GM12878 (cell line): ENCODE results near the gene IMMP2L. TPM values are rescaled to one million over a fixed set of nuclear protein-coding genes. Genes with fewer than 3 reads are reported as not detected.

Source experiments
- ATAC-seq: fragments of 200-7000 bp; cut with Tn5 transposase; 3 replicates; pipeline ENCODE4 v1.9.1; 2020; ENCODE audit warnings: mild to moderate bottlenecking, moderate library complexity
- BruUV-seq: library from RNA; stranded (reverse); fragments of 400-500 nt; replicated peaks from 2 replicates; lab custom pipeline; 2021; lab: Mats Ljungman, UMichigan
- CTCF ChIA-PET: fragments of 300-600 bp; sonication (Branson Sonifier 250); formaldehyde crosslinking; extraction: SDS; loops from one replicate; lab custom pipeline; 2021; ENCODE audit warnings: inconsistent platforms; lab: Yijun Ruan, JAX
- POLR2A ChIA-PET: fragments of 350-600 bp; formaldehyde crosslinking; extraction: SDS; loops from one replicate; lab custom pipeline; 2021; ENCODE audit warnings: inconsistent platforms; lab: Charles Lee
- RAD21 ChIA-PET: fragments of 300-600 bp; sonication (Branson Sonifier 250); formaldehyde crosslinking; loops from one replicate; lab custom pipeline; 2023; ENCODE audit warnings: antibody characterized with exemption; ENCODE audit not compliant: unreplicated experiment; lab: Charles Lee
- SMC1A ChIA-PET: fragments of 300-600 bp; sonication (Branson Sonifier 250); formaldehyde crosslinking; loops from one replicate; lab custom pipeline; 2023; ENCODE audit not compliant: unreplicated experiment, uncharacterized antibody; lab: Charles Lee
- DNase-seq: peaks from one replicate; pipeline ENCODE4 v3.0.0-alpha.2; 2011; ENCODE audit warnings: low read depth, low spot score
- FAIRE-seq: peaks from 3 replicates; lab custom pipeline; 2011; peaks lifted over from hg19 to GRCh38; lab: Jason Lieb, UNC
- H2AFZ ChIP-seq: 2 replicates; pipeline ENCODE4 v1.6.0; 2011; ENCODE audit warnings: low read depth, low read length, control low read depth; ENCODE audit not compliant: control insufficient read depth
- H3K27ac ChIP-seq: 2 replicates; pipeline ENCODE4 v1.5.1; 2011; ENCODE audit warnings: control low read depth; ENCODE audit not compliant: control insufficient read depth, insufficient read depth
- H3K27me3 ChIP-seq, 2 experiments: replicated peaks in 1 of 2; 2 replicates each; pipeline versions ENCODE4 v1.6.0 to v1.6.1; 2011; ENCODE audit warnings: low read length in 1 of 2; ENCODE audit not compliant: control insufficient read depth in 2 of 2, insufficient read depth in 2 of 2
- H3K36me3 ChIP-seq, 2 experiments: 2 replicates each; pipeline ENCODE4 v1.5.1; 2011; ENCODE audit warnings: low read length in 1 of 2; ENCODE audit not compliant: control insufficient read depth in 2 of 2, insufficient read depth in 2 of 2
- H3K4me1 ChIP-seq: 2 replicates; pipeline ENCODE4 v1.6.1; 2011; ENCODE audit warnings: mild to moderate bottlenecking, low read length, moderate library complexity, mixed read lengths; ENCODE audit not compliant: control insufficient read depth, insufficient read depth
- H3K4me2 ChIP-seq: 2 replicates; pipeline ENCODE4 v1.6.0; 2011; ENCODE audit warnings: control low read depth; ENCODE audit not compliant: control insufficient read depth, insufficient read depth
- H3K4me3 ChIP-seq: fragments of 200-600 bp; sonication (generic); 2 replicates; pipeline ENCODE4 v1.5.1; 2016
- H3K79me2 ChIP-seq: 2 replicates; pipeline ENCODE4 v1.6.0; 2011; ENCODE audit warnings: low read length; ENCODE audit not compliant: control insufficient read depth, insufficient read depth
- H3K9ac ChIP-seq: 2 replicates; pipeline ENCODE4 v1.8.0; 2011; ENCODE audit warnings: low read length, control low read depth, mixed read lengths; ENCODE audit not compliant: control insufficient read depth, insufficient read depth
- H3K9me3 ChIP-seq: replicated peaks from 3 replicates; pipeline ENCODE4 v1.5.1; 2011; ENCODE audit warnings: mild to moderate bottlenecking, low read length; ENCODE audit not compliant: control insufficient read depth, insufficient read depth
- H4K20me1 ChIP-seq: 2 replicates; pipeline ENCODE4 v1.6.0; 2011; ENCODE audit not compliant: control insufficient read depth, insufficient read depth
- EGR1 ChIP-seq, 2 experiments: IDR thresholded peaks; 1 replicate in 1 of 2; 2 replicates in 1 of 2; pipeline ENCODE4 v1.6.1; 2011 to 2012; ENCODE audit warnings: low read depth in 2 of 2, low read length in 2 of 2, borderline replicate concordance in 1 of 2, mild to moderate bottlenecking in 1 of 2, moderate library complexity in 1 of 2
- RAD21 ChIP-seq: IDR thresholded peaks from 2 replicates; pipeline ENCODE4 v1.6.1; 2011; ENCODE audit warnings: mild to moderate bottlenecking, low read depth, low read length, moderate library complexity; ENCODE audit not compliant: insufficient read depth
- REST ChIP-seq: IDR thresholded peaks from 2 replicates; pipeline ENCODE4 v1.6.1; 2012; ENCODE audit warnings: mild to moderate bottlenecking, low read depth, low read length
- WGBS: methylation state at CpG from one replicate; pipeline ENCODE4 v1.1.6; 2016; ENCODE audit warnings: low lambda C conversion rate; ENCODE audit not compliant: insufficient replicate concordance, insufficient coverage; ENCODE audit errors: missing lambda C conversion rate; 5-methylcytosine and 5-hydroxymethylcytosine counted together
- in situ Hi-C: fragments of 300-500 bp; cut with MboI; formaldehyde crosslinking; loops from 9 replicates; pipeline ENCODE4 v1.14.3; 2018; ENCODE audit warnings: mixed read lengths
- intact Hi-C: fragments of 100-400 bp; cut with micrococcal nuclease; formaldehyde crosslinking; loops from one replicate; pipeline ENCODE4 v1.14.2; 2022; ENCODE audit not compliant: unreplicated experiment
- polyA plus RNA-seq, 11 experiments: library from polyadenylated mRNA; depleted of rRNA in 4 of 11; unstranded in 6 of 11; stranded (reverse) in 5 of 11; fragments of >200 nt; fragmentation: Nextera tagmentation in 4 of 11; fragmentation: Illumina TruSeq in 1 of 11; extraction: Ambion mirVana in 4 of 11; extraction: Trizol in 1 of 11; gene quantifications; 1 replicate in 1 of 11; 2 replicates in 10 of 11; pipeline versions ENCODE4 v1.2.1 to v1.2.3, GENCODE V29; 2011 to 2016; ENCODE audit warnings: inconsistent platforms in 2 of 11, missing spikeins in 2 of 11, low read depth in 1 of 11
- total RNA-seq, 4 experiments: library from RNA; depleted of rRNA in 3 of 4; stranded (reverse); fragments of >200 nt in 3 of 4; fragmentation: Illumina TruSeq in 1 of 4; extraction: Trizol in 1 of 4; gene quantifications; 2 replicates each; pipeline versions ENCODE4 v1.2.1 to v1.2.3, GENCODE V29; 2013 to 2021

IMMP2L gene
- total and polyA plus RNA-seq, 10 of the 15 experiments (the other 5 are each of a cell fraction or from before 2014, with no cell fraction given), result 12.6 to 46.3 (median 19.6) TPM

GRCh38 chr7:111198255-111198654 lies 364.0 kb downstream of the IMMP2L start:
- no TSS peak for BruUV-seq
- Histone ChIP-seq H2AFZ (no peak overlapping the region), H3K27me3 (no peaks in the 10 kb centered on the region), H3K4me1 (no peaks in the 10 kb centered on the region), H3K9ac (no peak overlapping the region), H3K9me3 (no peaks in the 10 kb centered on the region), H3K4me2 (no peak overlapping the region), H3K36me3 (no peaks in the 10 kb centered on the region), H3K79me2 (no peaks in the 10 kb centered on the region), H3K27ac (no peak overlapping the region), H3K4me3 (no peak overlapping the region), H4K20me1 (no peaks in the 10 kb centered on the region)
- POLR2A ChIA-PET, result no interaction called here
- FAIRE-seq (no peak), ATAC-seq (no peak), DNase-seq (no peak)
- in situ Hi-C loops, result no loop called here
- TF ChIP-seq RAD21, result no peak
- no peak for TF ChIP-seq REST
- no peak for TF ChIP-seq EGR1 (IDR thresholded peaks at IDR 0.05; ENCODE audit: borderline replicate concordance in 1 of 2, low read depth in 2 of 2, low read length in 2 of 2)
- RAD21 ChIA-PET, result no interaction called here
- CTCF ChIA-PET, result no interaction called here
- 37% methylated on average over 4 of the region's 4 CpGs for WGBS
- SMC1A ChIA-PET, result interaction anchor here (2.2 kb wide), 1 partner anchor 9 kb away, joined by 5 read pairs; no protein-coding TSS in a partner anchor
- intact Hi-C loops, result no loop called here
